HG02798 (cell line): Measurements from ENCODE around the gene SPTA1.

ENCODE experiments used
- ATAC-seq: cut with Tn5 transposase; IDR thresholded peaks from one replicate; pipeline ENCODE4 v1.9.1; 2021; ENCODE audit warnings: mild to moderate bottlenecking; ENCODE audit not compliant: unreplicated experiment, poor library complexity

SPTA1 gene

DNA sequence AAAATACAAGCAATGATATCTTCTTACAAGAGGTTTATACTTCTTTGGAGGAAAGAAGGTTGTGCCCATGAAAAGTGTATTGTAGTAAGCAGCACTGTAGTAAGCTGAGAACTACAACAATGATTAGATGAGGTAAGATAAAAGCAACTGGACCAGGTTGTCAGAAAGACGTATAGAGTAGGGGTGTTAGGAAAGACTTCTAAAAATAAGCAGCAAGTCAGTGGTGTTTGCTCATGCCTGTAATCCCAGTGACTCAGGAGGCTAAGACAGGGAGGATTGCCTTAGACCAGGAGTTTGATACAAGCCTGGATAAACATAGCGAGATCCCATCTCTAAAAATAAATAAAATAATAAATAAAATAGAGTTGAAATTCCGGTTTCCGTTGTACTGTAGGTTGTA lies 102.6 kb downstream of the SPTA1 start:
- no peak for ATAC-seq

DNA sequence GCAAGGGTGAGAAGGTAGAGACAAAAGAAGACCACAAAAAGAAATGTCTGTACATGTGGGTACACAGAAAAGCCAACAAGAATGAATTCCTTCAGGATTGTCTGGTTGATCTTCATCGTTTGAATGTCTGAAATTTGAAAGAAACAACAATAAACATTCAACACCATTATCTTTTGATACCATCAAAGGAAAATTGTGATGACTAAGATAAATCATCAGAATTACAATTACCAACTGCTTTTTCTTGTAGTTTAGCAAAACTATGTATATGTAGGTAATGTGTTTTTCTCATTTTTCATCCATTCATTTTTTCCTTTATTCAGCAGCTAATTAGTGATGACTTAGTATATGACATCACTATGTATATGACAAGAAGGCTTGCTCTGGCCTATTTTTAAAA lies 106.8 kb downstream of the SPTA1 start, which contains the start of gene OR10X1:
OR10X1 (minus strand) TSS at position 167 of the 400 bp plus-strand sequence; CDS start at position 167, 0 bp downstream.
- no peak for ATAC-seq

DNA sequence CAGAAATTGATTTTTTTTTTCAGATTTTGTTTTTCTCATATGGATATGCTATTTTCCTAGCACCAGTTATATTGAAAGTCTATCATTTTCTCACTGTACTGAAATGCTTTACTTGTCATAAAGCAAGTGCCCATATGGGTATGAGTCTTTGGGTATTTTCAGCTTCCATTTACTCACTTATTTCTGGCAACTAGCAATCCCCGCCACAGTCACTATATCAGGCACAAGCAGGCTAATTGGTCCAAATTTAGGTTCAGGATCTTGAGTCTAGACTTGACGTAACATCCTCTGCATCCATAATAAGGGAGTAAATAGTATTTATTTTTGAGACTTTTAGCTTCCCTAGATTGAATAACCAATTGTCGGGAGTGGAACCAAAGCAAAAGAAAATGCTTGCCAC lies 109.0 kb downstream of the SPTA1 start:
- ATAC-seq = no peak

DNA sequence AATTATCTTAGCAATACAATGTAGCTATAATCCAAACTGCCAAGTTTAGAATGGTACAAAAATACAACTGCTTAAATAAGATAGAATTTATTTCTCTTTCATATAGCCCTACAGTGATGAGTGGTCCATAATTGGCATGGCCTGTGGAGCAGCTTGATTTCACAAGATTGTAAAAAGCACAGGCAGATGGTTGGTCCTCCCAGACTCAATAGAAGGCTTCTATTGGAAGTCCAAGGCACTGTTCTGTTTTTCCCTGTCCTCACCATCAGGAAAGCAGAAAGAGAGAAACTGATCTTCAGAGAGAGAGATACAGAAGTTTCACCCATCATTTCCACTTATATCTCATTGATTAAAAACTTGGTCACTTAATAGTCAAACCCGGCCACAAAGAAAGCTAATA lies 114.3 kb downstream of the SPTA1 start:
- ATAC-seq = no peak

DNA sequence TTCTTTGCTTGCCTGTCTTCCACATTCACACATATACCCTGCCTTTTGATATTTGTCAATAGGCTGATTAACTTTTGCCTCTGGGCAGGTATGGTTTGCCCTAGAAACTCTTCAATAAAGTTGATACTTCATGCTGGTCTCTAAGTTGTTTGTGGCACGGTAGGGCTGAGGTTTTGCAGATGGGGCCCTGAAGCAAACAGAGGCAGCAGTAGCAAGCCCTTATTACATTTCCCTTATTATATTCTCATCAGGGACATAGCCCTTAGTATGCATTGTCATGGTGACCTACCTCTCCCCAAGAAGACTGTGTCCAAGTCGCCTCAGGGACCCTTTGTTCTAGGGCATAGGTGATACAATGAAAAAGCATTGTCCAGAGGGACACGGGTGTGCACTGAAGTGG lies 116.0 kb downstream of the SPTA1 start, which contains the start of gene OR6P1:
OR6P1 (minus strand) TSS at position 101 of the 400 bp plus-strand sequence. CDS start 6,976 bp downstream, outside the sequence.
- no peak for ATAC-seq

DNA sequence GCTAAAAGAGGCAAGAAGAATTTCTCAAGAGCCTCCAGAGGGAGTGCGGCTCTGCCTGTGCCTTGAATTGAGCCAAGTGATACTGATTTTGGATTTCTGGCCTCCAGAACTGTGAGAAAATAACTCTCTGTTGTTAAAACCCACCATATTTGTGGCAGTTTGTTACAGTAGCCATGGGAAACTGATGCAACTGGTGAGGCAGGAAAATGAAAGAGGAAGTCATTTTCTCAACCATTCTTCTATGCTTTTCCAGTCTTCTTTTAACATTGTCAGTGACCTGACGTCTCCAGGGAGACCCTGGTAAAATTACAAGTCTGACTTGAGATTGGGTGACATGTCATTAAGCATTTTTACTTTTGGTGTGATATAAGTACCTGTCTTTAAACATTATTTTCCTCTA lies 121.9 kb downstream of the SPTA1 start:
- no peak for ATAC-seq

DNA sequence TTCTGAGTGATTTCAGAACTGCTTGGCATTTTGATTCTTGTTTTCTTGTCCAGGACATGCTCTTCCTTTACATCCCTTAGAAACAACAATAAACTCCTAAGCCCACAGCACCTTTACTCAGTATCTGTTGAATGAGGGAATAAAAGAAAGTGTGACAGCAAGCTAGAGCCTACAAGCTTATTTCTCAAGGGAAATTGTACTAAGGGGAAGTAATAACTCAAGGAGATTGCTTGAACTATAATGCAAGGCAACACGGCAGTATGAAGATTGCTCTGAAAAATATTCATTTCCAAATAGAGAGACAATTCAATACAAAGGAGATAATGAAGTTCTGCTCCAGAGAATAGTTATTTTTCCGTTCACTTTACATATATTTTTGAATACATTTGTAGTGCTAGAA lies 122.7 kb downstream of the SPTA1 start:
- ATAC-seq = no peak
